SH-SY5Y (cell line): ENCODE results near the gene BCO2.

Source experiments
- GATA2 ChIP-seq: IDR thresholded peaks from 2 replicates; pipeline ENCODE4 v1.6.1; 2011; ENCODE audit warnings: mild to moderate bottlenecking, low read depth, low read length
- GATA3 ChIP-seq: IDR thresholded peaks from 2 replicates; pipeline ENCODE4 v1.6.1; 2011; ENCODE audit warnings: low read depth, mild to moderate bottlenecking, low read length, moderate library complexity

DNA sequence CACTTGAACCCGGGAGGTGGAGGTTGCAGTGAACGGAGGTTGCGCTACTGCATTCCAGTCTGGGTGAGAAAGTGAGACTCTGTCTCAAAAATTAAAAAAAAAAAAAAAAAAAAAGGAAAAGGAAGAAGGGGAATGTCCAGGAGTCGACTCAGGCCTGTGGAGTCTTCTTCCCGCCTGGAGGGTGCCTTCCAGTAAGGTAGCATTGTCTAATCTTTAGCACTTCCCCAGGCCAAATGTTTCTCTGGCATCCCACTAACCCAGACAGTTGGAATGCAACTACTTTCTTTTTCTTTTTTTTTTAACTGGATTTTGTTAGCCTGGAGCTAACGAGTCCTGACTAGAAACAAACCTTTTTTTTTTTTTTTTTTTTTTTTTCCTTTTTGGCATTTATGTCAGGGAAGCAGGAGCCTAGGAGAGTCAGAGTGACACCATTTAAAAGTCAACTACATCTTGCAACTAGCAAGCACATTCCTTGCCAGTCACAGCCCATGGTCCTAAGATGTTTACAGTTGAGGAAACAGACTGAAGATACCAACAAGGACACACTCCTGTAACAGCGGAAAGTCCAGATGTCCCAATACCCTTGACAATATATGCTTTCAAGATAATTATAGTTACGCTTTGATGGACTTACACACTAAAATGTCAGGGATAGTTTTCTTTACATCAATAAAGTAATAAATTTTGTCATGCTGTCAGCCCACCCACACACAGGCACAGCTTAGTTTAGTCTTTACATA lies 74.7 kb downstream of the BCO2 start:
- TF ChIP-seq GATA3 (no peak), GATA2 (no peak)
